ENCODE data around the gene CDCA7L.

DNA sequence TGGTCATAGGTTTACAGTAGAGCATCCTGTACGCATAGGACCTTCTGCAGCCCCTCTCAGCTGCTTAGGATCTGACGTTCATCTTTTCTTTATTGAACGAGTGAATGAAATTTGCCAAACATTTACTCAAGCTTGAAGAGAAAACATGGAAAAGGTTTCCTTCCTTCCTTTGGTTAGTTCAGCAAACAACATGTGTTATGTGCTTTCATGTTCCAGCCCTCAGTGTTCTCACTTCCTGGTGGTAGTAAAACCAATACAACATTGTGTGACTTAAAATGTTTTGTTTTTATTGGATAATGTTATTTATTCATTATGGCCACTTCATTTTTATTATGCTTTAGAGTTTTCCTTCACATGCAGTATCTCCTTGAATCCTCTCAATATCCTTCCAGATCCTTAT lies 1.4 kb upstream of the CDCA7L start:
- TF ChIP-seq FOXM1 (IDR thresholded peaks at IDR 0.05; ENCODE audit: borderline replicate concordance, low read depth) (no peak), EP300 (IDR thresholded peaks at IDR 0.05; ENCODE audit: borderline replicate concordance) (no peak), TCF12 (IDR thresholded peaks at IDR 0.05; ENCODE audit: low read depth) (no peak), CREB1 (IDR thresholded peaks at IDR 0.05; ENCODE audit: low read depth) (no peak), MAX (IDR thresholded peaks at IDR 0.05) (no peak), TAF1 (IDR thresholded peaks at IDR 0.05; ENCODE audit: low read depth) (no peak), RAD21 (IDR thresholded peaks at IDR 0.05; ENCODE audit: low read depth) (no peak), YY1 (IDR thresholded peaks at IDR 0.05; ENCODE audit: low read depth) (no peak), NFIC (IDR thresholded peaks at IDR 0.05) (no peak), CEBPB (IDR thresholded peaks at IDR 0.05) (no peak), EGR1 (IDR thresholded peaks at IDR 0.05) (no peak), TEAD4 (IDR thresholded peaks at IDR 0.05) (no peak)
- TF ChIP-seq, protein P1, sequence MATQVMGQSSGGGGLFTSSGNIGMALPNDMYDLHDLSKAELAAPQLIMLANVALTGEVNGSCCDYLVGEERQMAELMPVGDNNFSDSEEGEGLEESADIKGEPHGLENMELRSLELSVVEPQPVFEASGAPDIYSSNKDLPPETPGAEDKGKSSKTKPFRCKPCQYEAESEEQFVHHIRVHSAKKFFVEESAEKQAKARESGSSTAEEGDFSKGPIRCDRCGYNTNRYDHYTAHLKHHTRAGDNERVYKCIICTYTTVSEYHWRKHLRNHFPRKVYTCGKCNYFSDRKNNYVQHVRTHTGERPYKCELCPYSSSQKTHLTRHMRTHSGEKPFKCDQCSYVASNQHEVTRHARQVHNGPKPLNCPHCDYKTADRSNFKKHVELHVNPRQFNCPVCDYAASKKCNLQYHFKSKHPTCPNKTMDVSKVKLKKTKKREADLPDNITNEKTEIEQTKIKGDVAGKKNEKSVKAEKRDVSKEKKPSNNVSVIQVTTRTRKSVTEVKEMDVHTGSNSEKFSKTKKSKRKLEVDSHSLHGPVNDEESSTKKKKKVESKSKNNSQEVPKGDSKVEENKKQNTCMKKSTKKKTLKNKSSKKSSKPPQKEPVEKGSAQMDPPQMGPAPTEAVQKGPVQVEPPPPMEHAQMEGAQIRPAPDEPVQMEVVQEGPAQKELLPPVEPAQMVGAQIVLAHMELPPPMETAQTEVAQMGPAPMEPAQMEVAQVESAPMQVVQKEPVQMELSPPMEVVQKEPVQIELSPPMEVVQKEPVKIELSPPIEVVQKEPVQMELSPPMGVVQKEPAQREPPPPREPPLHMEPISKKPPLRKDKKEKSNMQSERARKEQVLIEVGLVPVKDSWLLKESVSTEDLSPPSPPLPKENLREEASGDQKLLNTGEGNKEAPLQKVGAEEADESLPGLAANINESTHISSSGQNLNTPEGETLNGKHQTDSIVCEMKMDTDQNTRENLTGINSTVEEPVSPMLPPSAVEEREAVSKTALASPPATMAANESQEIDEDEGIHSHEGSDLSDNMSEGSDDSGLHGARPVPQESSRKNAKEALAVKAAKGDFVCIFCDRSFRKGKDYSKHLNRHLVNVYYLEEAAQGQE (IDR thresholded peaks at IDR 0.05; ENCODE audit: low read depth), result no peak
- TF ChIP-seq, protein P2, sequence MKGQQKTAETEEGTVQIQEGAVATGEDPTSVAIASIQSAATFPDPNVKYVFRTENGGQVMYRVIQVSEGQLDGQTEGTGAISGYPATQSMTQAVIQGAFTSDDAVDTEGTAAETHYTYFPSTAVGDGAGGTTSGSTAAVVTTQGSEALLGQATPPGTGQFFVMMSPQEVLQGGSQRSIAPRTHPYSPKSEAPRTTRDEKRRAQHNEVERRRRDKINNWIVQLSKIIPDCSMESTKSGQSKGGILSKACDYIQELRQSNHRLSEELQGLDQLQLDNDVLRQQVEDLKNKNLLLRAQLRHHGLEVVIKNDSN (IDR thresholded peaks at IDR 0.05), result no peak

All from Ishikawa (cell line).